HG03442 (cell line): Measurements from ENCODE around the gene INTS11.
A peak's percentile ranks its signal among the peaks of the same experiment; 100 is the strongest.

Experiments
- ATAC-seq: cut with Tn5 transposase; IDR thresholded peaks from one replicate; pipeline ENCODE4 v1.9.1; 2021; ENCODE audit warnings: mild to moderate bottlenecking, moderate library complexity; ENCODE audit not compliant: unreplicated experiment

Gene INTS11

DNA sequence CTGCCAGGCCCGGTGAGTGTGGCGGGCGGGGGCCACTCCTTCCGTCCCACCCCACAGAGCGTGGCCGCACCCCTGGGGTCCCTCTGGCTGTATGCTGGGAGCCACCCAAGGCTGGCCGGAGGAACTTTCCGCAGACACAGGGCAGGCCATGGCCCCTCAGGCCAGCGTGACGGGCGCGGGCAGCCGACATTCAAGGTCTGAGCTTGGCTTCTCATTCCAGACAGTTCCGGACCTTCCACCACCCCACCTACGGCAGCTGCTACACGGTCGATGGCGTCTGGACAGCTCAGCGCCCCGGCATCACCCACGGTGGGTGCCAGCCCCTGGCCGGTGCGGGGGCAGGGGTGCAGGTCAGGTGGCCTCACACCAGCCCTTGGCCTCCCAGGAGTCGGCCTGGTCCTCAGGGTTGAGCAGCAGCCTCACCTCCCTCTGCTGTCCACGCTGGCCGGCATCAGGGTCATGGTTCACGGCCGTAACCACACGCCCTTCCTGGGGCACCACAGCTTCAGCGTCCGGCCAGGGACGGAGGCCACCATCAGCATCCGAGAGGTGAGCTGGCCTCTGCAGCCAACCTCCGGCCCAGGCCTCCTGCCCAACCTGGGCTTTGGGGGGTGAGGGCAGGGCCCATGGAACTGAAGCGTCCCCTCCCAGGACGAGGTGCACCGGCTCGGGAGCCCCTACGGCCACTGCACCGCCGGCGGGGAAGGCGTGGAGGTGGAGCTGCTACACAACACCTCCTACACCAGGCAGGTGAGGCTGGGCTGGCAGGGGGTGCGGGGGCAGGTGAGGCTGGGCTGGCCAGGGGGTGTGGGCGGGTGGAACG, 37.0 kb downstream of the INTS11 start:
- no peak for ATAC-seq

DNA sequence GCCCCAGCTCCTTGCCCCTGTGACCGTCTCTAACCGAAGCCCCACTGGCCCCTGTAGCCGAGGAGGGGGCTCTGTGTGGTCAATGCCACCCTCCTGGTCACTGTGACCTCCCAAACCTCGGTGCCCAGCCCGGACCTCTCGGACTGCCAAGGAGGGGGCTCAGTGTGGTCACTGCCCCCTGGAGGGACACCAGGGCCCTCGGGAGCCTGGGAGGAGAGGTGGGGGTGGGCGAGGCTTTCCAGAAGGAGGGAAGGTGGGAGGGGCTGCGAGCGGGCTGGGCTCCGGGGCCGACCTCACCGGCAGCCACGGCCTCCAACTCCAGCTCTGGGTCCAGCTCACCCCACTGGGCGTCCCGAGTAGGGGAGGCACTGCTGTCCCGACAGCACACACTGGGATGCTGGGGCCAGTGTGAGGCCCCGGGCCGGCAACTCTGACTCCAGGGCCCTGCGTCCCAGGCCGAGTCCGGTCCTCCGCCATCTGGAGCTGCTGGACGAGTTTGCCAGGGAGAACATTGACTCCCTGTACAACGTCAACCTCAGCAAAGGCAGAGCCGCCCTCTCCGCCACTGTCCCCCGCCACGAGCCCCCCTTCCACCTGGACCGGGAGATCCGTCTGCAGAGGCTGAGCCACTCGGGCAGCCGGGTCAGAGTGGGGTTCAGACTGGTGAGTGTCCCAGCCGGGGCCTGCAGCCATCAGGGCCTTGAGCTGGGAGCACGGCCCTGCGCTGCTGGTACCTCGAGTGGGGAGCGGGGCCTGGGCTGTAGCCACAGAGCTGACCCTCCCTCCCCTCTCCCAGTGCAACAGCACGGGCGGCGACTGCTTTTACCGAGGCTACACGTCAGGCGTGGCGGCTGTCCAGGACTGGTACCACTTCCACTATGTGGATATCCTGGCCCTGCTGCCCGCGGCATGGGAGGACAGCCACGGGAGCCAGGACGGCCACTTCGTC, 37.9 kb downstream of the INTS11 start:
- no peak for ATAC-seq

- no peak for ATAC-seq
These were observed 38.7 kb downstream of the INTS11 start for GRCh38 chr1:1285611-1286311.

DNA sequence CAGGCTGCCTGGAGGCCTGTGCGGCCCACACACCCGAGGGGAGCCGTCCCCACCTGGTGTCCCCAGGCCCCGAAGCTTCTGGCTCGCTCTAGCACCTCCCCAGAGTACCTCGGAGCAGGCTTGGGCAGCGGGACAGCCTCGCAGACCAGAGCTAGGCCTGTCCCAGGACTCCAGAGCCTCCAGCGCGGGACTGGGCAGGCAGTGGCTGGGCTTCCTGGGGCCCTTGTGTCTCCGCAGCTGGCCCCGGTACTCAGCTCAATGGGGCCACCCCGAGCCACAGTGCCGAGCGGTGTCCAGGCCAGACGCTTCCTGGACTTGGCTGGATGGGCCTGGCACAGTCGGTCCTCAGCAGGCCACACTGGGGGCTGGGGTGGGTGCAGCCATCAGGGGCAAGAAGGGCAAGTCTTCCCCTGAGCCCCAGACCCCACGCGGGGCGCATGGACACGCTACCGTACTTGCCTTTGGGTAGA, 39.3 kb downstream of the INTS11 start:
- no peak for ATAC-seq

GRCh38 chr1:1284221-1285101, 40.0 kb downstream of the INTS11 start:
- ATAC-seq = no peak

- no peak for ATAC-seq
These were observed 40.6 kb downstream of the INTS11 start for GRCh38 chr1:1283821-1284220.

DNA sequence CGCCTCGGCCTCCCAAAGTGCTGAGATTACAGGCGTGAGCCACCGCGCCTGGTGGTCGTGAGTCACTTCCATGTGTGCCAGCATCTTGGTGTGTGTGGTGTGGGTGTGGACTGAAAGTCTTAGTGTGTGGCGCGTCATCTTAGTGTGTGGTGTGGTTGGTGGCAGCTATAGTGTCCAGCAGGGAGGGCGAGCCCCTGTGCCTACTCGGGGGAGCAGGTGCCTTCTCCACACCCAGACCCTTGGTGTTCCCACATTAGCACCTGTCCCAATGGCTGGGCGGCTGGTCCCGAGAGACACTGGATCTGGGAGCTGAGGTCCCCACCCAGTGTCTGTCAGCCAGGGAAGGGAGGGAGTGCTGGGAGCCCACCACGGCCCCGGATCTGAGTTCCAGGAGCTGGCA, 41.5 kb downstream of the INTS11 start:
- no peak for ATAC-seq

GRCh38 chr1:1281533-1282321, 42.7 kb downstream of the INTS11 start:
- no peak for ATAC-seq

- ATAC-seq = no peak
These were observed 43.5 kb downstream of the INTS11 start for GRCh38 chr1:1280782-1281481.

- no peak for ATAC-seq
These were observed 45.4 kb downstream of the INTS11 start for GRCh38 chr1:1279028-1279427.

DNA sequence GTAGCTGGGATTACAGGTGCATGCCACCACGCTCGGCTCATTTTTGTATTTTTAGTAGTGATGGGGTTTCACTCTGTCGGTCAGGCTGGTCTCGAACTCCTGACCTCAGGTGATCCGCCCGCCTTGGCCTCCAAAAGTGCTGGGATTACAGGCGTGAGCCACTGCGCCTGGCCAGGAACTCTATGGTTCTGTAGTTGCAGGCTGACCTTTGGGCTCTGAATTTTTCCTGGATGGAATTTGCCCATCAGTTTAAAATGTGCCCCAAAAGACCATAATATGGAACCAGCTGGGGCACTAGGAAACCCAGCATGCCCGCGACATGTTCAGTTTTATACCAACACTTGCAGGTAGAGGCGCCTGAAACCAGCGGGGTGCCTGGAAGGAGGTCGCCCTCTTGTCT, 45.8 kb downstream of the INTS11 start:
- no peak for ATAC-seq

DNA sequence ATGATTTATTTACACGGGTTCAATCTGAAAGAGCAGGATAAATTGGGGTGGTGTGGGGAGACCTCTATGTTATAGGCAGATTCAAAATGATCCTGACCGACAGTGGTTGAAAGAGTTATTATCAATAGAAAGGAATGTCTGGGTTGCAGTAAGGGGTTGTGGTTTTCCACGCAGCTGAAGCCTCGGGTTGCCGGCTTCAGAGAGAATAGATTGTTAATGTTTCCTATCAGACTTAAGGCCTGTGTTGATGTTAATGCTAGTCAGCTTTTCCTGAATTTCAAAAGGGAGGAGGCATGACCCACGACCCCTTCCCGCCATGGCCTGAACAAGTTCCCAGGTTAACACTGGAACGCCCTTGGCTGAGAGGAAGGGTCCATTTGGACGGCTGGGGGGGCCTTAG, 48.6 kb downstream of the INTS11 start:
- ATAC-seq = no peak

DNA sequence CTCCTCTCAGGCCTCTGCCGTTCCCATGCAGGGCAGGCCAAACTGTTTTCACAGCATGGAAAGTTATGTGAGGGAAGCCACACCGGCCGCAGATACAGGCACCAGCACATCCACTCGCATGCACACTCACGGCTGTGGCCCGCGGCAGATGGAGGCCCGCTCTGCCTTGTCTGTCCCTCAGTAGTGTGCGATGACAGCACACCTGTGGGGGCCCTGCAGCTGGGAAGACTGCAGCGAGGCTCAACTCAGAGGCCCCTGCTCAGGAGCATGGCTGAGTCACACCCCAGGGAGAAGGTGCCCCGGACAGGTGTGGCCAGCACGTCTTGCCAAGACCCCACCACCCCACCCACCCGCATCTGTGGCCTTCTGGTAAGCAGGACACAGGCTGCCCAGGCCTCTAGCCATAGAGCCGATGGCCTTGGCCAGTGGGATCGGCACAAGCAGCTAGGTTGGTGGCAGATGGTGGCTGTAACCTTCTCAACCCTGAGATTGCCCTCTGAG, 49.5 kb downstream of the INTS11 start:
- no peak for ATAC-seq

GRCh38 chr1:1274299-1274930, 50.0 kb downstream of the INTS11 start:
- no peak for ATAC-seq

- ATAC-seq = peak; percentile 81
These were observed 50.8 kb downstream of the INTS11 start, which contains the start of gene UBE2J2 for GRCh38 chr1:1273512-1274298. UBE2J2 (minus strand) TSS chr1:1273854; CDS start chr1:1267992, 5,862 bp downstream.

- no peak for ATAC-seq
These were observed 51.3 kb downstream of the INTS11 start for GRCh38 chr1:1273209-1273511.
